GM19328 (cell line): ENCODE measurements around the gene ARMC5.
"Not testable (repeated sequence)": the region's sequence is repeated elsewhere in the genome, so short reads cannot be mapped to it uniquely, and the experiment has no call there.

Experiments
- ATAC-seq: cut with Tn5 transposase; IDR thresholded peaks from one replicate; pipeline ENCODE4 v1.9.1; 2021; ENCODE audit warnings: mild to moderate bottlenecking, moderate library complexity; ENCODE audit not compliant: unreplicated experiment

ARMC5 gene

GRCh38 chr16:31458844-31459686 lies at the start of gene ARMC5:
Gene ARMC5 (plus strand): TSS chr16:31459501. CDS start chr16:31459525, 24 bp downstream.
- peak; percentile 68 for ATAC-seq

GRCh38 chr16:31410082-31410481 lies 49.2 kb upstream of the ARMC5 start:
- no peak for ATAC-seq

- no peak for ATAC-seq
Measured at GRCh38 chr16:31411024-31411844, 48.1 kb upstream of the ARMC5 start.

- no peak for ATAC-seq
Measured at GRCh38 chr16:31412750-31413149, 46.6 kb upstream of the ARMC5 start.

- ATAC-seq = no peak
Measured at GRCh38 chr16:31413381-31413780, 45.9 kb upstream of the ARMC5 start.

- ATAC-seq = no peak
Measured at GRCh38 chr16:31413943-31414342, 45.4 kb upstream of the ARMC5 start.

- no peak for ATAC-seq
Measured at GRCh38 chr16:31414706-31415105, 44.6 kb upstream of the ARMC5 start.

GRCh38 chr16:31416371-31416770 lies 42.9 kb upstream of the ARMC5 start:
- ATAC-seq = no peak

GRCh38 chr16:31417036-31417435 lies 42.3 kb upstream of the ARMC5 start:
- ATAC-seq = not testable (repeated sequence)

GRCh38 chr16:31417916-31418315 lies 41.4 kb upstream of the ARMC5 start:
- ATAC-seq = no peak

- no peak for ATAC-seq
Measured at GRCh38 chr16:31420037-31420436, 39.3 kb upstream of the ARMC5 start.

GRCh38 chr16:31421587-31421986 lies 37.7 kb upstream of the ARMC5 start:
- no peak for ATAC-seq

GRCh38 chr16:31423241-31423640 lies 36.1 kb upstream of the ARMC5 start:
- no peak for ATAC-seq

- ATAC-seq = no peak
Measured at GRCh38 chr16:31423801-31424200, 35.5 kb upstream of the ARMC5 start.

GRCh38 chr16:31427441-31428278 lies 31.6 kb upstream of the ARMC5 start:
- no peak for ATAC-seq

GRCh38 chr16:31428279-31428597 lies 31.1 kb upstream of the ARMC5 start, which contains the start of gene COX6A2:
Gene COX6A2 (minus strand): TSS chr16:31428360. CDS start chr16:31428325, 35 bp downstream.
- no peak for ATAC-seq

- no peak for ATAC-seq
Measured at GRCh38 chr16:31428638-31429247, 30.6 kb upstream of the ARMC5 start.

- no peak for ATAC-seq
Measured at GRCh38 chr16:31429314-31429713, 30.0 kb upstream of the ARMC5 start.

GRCh38 chr16:31429796-31430195 lies 29.5 kb upstream of the ARMC5 start:
- no peak for ATAC-seq

- no peak for ATAC-seq
Measured at GRCh38 chr16:31430380-31431052, 28.8 kb upstream of the ARMC5 start.
